ENCODE measurements around the gene FAXDC2.

- TF ChIP-seq CTCF (IDR thresholded peaks at IDR 0.05; ENCODE audit: insufficient read depth, low read length) (no peak), REST (IDR thresholded peaks at IDR 0.05; ENCODE audit: insufficient replicate concordance, low read depth) (no peak), GABPA (IDR thresholded peaks at IDR 0.05; ENCODE audit: low read depth) (no peak)
These were observed 30.9 kb downstream of the FAXDC2 start for GRCh38 chr5:154819546-154819945.

Measured in HL-60 (cell line).